Stimulated activated CD4-positive, alpha-beta T cell treated with anti-CD3 and anti-CD28 coated beads, TNF-alpha, amount 100 ng/mL, for 24 hours (primary cell): Measurements from ENCODE around the gene APOBEC3B.
"Not testable (repeated sequence)": the region's sequence is repeated elsewhere in the genome, so short reads cannot be mapped to it uniquely, and the experiment has no call there.

ENCODE experiments used
- DNase-seq, 3 experiments: peaks; one replicate each; pipeline ENCODE4 v3.0.0-alpha.2; 2020; ENCODE audit warnings: low read depth in 3 of 3

The APOBEC3B gene

GRCh38 chr22:39031434-39032295 is 49.5 kb downstream of the APOBEC3B start:
- not testable (repeated sequence) for DNase-seq

GRCh38 chr22:39037071-39037470 is 54.9 kb downstream of the APOBEC3B start:
- DNase-seq = not testable (repeated sequence)

DNA sequence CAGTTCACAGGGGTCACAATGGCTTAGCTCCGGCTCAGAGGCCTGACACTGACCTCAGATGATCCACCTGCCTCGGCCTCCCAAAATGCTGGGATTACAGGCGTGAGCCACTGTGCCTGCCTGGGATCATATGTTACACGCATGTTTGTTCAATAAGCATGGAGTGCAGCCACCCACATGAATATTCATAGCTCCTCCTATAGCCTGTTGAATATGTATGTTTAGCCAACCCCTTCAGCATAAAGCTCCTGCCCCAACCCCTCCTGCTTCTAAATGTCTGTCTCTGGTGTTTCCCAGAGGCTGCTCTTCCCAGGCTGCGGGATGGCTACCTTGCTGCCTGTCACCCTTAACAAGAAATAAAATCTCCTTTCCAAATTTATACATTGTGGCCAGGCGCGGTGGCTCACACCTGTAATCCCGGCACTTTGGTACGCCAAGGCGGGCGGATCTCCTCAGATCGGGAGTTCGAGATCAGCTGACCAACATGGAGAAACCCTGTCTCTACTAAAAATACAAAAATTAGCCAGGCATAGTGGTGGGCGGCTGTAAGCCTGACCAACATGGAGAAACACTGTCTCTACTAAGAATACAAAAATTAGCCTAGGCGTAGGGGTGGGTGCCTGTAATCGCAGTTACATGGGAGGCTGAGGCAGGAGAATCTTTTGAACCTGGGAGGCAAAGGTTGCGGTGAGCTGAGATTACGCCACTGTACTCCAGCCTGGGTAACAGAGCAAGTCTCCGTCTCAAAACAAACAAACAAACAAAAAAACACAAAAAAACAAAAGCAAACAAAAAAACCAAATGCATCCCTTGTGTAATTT is 57.4 kb downstream of the APOBEC3B start:
- DNase-seq = no peak

- DNase-seq = not testable (repeated sequence)
Measured at GRCh38 chr22:39040155-39040537, 58.0 kb downstream of the APOBEC3B start.

- peak; percentile 33 to 64 (median 47) for DNase-seq
Measured at GRCh38 chr22:39040538-39041296, 58.6 kb downstream of the APOBEC3B start, which contains the start of gene APOBEC3F. Gene APOBEC3F, plus strand, starts transcription at chr22:39040864. Its CDS starts 97 bp downstream, at chr22:39040961.

DNA sequence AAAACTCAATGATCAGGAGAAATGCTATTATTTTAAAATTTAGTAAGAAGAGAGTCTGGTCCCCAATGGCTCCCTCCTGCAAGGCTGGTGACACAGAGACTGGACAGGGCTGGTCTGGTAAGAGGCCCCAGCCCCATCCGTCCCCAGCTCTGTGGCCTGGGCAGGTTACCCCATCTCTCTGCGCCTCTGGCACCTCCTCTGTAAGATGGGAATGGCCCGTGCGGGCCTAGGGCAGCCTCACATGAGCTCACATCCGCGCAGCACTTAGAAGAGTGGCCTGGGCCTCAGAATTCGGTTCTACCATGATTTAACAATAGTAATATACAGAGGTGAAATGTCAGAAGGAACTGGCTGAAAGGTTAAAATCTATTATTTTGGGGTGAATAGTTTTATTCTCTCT is 59.8 kb downstream of the APOBEC3B start:
- DNase-seq = no peak
